Measurements from ENCODE around the gene ARHGAP42. TPM values are rescaled to one million over a fixed set of nuclear protein-coding genes. Genes with fewer than 3 reads are reported as not detected.

The ARHGAP42 gene
- total RNA-seq, 1 experiment from 2014 or later = 39.1 TPM

- H3K4me2 ChIP-seq (ENCODE audit: insufficient read depth, insufficient read length, low read length) = no peak overlapping the region
- no peak overlapping the region for H3K14ac ChIP-seq (ENCODE audit: insufficient read depth, low read length)
- H3K18ac ChIP-seq (ENCODE audit: insufficient read length, low read depth, low read length) = no peak overlapping the region
- no peak overlapping the region for H2AK5ac ChIP-seq (ENCODE audit: insufficient read length, low read length)
- no peaks in the 10 kb centered on the region for H3K36me3 Mint-ChIP-seq (ENCODE audit: insufficient read depth in 1 of 3, low read depth in 3 of 3)
- H3K79me1 ChIP-seq (ENCODE audit: insufficient read depth, low read depth, low read length, poor library complexity, severe bottlenecking) = no peaks in the 10 kb centered on the region
- no peak overlapping the region for H3K4me3 Mint-ChIP-seq
- H3K4me1 Mint-ChIP-seq = peaks cover 54% of the 10 kb centered on the region in 2 experiments
- no peak overlapping the region for H3K9ac ChIP-seq (ENCODE audit: extremely low read depth, insufficient read length, low read length)
- no CpG with 5 or more reads among the region's 6 CpGs for WGBS (ENCODE audit: extremely low coverage, insufficient read length, low lambda C conversion rate)
- no peak overlapping the region for H2BK12ac ChIP-seq (ENCODE audit: insufficient read length, low read depth, low read length)
- H3K9me3 Mint-ChIP-seq = no peaks in the 10 kb centered on the region
- H3K27me3 Mint-ChIP-seq (ENCODE audit: low read depth) = no peaks in the 10 kb centered on the region
- no peak overlapping the region for H3K23ac ChIP-seq (ENCODE audit: insufficient read length, low read depth, low read length)
- H3K9me3 ChIP-seq (ENCODE audit: control insufficient read depth, low read depth, low read length) = no peaks in the 10 kb centered on the region
- peaks cover 15% of the 10 kb centered on the region; the same call in 1 of the 2 replicates for H3K4me1 ChIP-seq (ENCODE audit: insufficient read depth, low read length)
- H3K79me2 ChIP-seq (ENCODE audit: insufficient read depth, low read length) = no peaks in the 10 kb centered on the region; the same call in 1 of the 2 replicates
- no peak overlapping the region for H2BK15ac ChIP-seq (ENCODE audit: low read depth, low read length)
- no peak overlapping the region for H4K5ac ChIP-seq (ENCODE audit: insufficient read length, low read depth, low read length)
- no peak for TF ChIP-seq CTCF (conservative IDR thresholded peaks at IDR 0.05)
- H3K4ac ChIP-seq (ENCODE audit: low read depth, low read length) = no peak overlapping the region
- no peaks in the 10 kb centered on the region for H4K20me1 ChIP-seq (ENCODE audit: control insufficient read depth, insufficient read depth, insufficient read length)
- DNase-seq = no peak
- no peak overlapping the region for H3K27ac ChIP-seq (ENCODE audit: insufficient read length, low read depth, low read length)
- no peak overlapping the region for H3T11ph ChIP-seq (ENCODE audit: low read length)
- no peak overlapping the region for H2BK120ac ChIP-seq (ENCODE audit: low read depth, low read length, poor library complexity, severe bottlenecking)
- H3K27ac Mint-ChIP-seq = 0 out of 7 replicates have a peak overlapping the region, but pooled peaks of 1 of the 3 experiments have one; percentile 53
- no peak overlapping the region for H4K91ac ChIP-seq (ENCODE audit: insufficient read length, low read depth, low read length)
- no peak overlapping the region for H2BK5ac ChIP-seq (ENCODE audit: insufficient read length, low read length)
- H3K56ac ChIP-seq (ENCODE audit: insufficient read length, low read depth, low read length) = no peak overlapping the region
- H2BK20ac ChIP-seq (ENCODE audit: low read depth, low read length, poor library complexity, severe bottlenecking) = no peak overlapping the region
- H3K23me2 ChIP-seq (ENCODE audit: insufficient read length, low read depth, low read length, poor library complexity, severe bottlenecking) = no peaks in the 10 kb centered on the region
- no peak overlapping the region for H4K8ac ChIP-seq (replicated peaks; ENCODE audit: insufficient read length, low read depth, low read length)
- H2AFZ ChIP-seq (ENCODE audit: low read length) = no peak overlapping the region
- H3K27me3 ChIP-seq (ENCODE audit: insufficient read depth, low read length) = no peaks in the 10 kb centered on the region
Measured at GRCh38 chr11:100830978-100831732, 144.1 kb downstream of the ARHGAP42 start.

Measured in H9 (cell line).